Stomach (tissue), 4 donors: Measurements from ENCODE around the gene KRTAP9-7.

Source experiments
- CTCF ChIP-seq, 7 experiments: fragments of 450-650 bp in 4 of 7; fragments of 200-600 bp in 3 of 7; sonication (generic) in 3 of 7; IDR thresholded peaks; one replicate each; pipeline ENCODE4 v1.5.1; 2016 to 2019; ENCODE audit warnings: antibody characterized with exemption in 7 of 7, control low read depth in 2 of 7, mild to moderate bottlenecking in 1 of 7
- EP300 ChIP-seq: sonication (generic); formaldehyde crosslinking; IDR thresholded peaks from one replicate; pipeline ENCODE4 v1.6.1; 2017; ENCODE audit warnings: antibody characterized with exemption
- POLR2A ChIP-seq, 4 donors: fragments of 450-650 bp; IDR thresholded peaks; one replicate each; pipeline ENCODE4 v1.6.1; 2016; ENCODE audit warnings: antibody characterized with exemption in 4 of 4, control low read depth in 2 of 4, mild to moderate bottlenecking in 1 of 4, moderate library complexity in 1 of 4
- POLR2AphosphoS5 ChIP-seq, 3 donors: sonication (generic); formaldehyde crosslinking; IDR thresholded peaks; one replicate each; pipeline ENCODE4 v1.6.1; 2016; ENCODE audit warnings: antibody characterized with exemption in 3 of 3

- TF ChIP-seq CTCF (IDR thresholded peaks at IDR 0.05): no peak
- TF ChIP-seq POLR2AphosphoS5 (IDR thresholded peaks at IDR 0.05): no peak
- TF ChIP-seq POLR2A (IDR thresholded peaks at IDR 0.05): no peak
- no peak for TF ChIP-seq EP300
Observed at GRCh38 chr17:41308251-41308917, 32.9 kb downstream of the KRTAP9-7 start.
